HepG2 (cell line): Measurements from ENCODE around the gene VIT. TPM values are rescaled to one million over a fixed set of nuclear protein-coding genes. Genes with fewer than 3 reads are reported as not detected.

ENCODE experiments used
- ATAC-seq: fragments of 200-7000 bp; cut with Tn5 transposase; 3 replicates; pipeline ENCODE4 v1.9.1; 2020; ENCODE audit warnings: mild to moderate bottlenecking, moderate library complexity
- BruUV-seq: library from RNA; stranded (reverse); fragments of 400-500 nt; replicated peaks from 2 replicates; lab custom pipeline; 2021; lab: Mats Ljungman, UMichigan
- CTCF ChIA-PET: fragments of 300-600 bp; formaldehyde crosslinking; extraction: SDS; loops from one replicate; lab custom pipeline; 2021; ENCODE audit warnings: low total read pairs, inconsistent platforms, low intra/inter-chr PET ratio; lab: Yijun Ruan, JAX
- POLR2A ChIA-PET: fragments of 350-600 bp; sonication (Branson Sonifier 250); formaldehyde crosslinking; loops from one replicate; lab custom pipeline; 2020; ENCODE audit warnings: antibody characterized with exemption, inconsistent platforms; lab: Yijun Ruan, JAX
- DNase-seq: peaks from one replicate; pipeline ENCODE4 v3.0.0-alpha.2; 2015; ENCODE audit warnings: low spot score
- FAIRE-seq: peaks from 3 replicates; lab custom pipeline; 2011; peaks lifted over from hg19 to GRCh38; lab: Jason Lieb, UNC
- H2AFZ ChIP-seq: one replicate; pipeline ENCODE4 v1.6.1; 2011; ENCODE audit warnings: low read length, inconsistent platforms
- H3K27ac ChIP-seq: fragments of 300-600 bp; 3 replicates; pipeline ENCODE4 v1.8.0; 2011; ENCODE audit warnings: mixed run types, mild to moderate bottlenecking, mixed read lengths, low read length, inconsistent platforms; ENCODE audit not compliant: insufficient read depth; ENCODE audit errors: extremely low read length
- H3K27me3 ChIP-seq, 2 experiments: fragments of 200-600 bp in 1 of 2; 2 replicates in 1 of 2; 3 replicates in 1 of 2; pipeline versions ENCODE4 v1.6.0 to v1.8.0; 2011; ENCODE audit warnings: low read length in 2 of 2, mild to moderate bottlenecking in 2 of 2, moderate library complexity in 2 of 2, inconsistent platforms in 1 of 2; ENCODE audit not compliant: insufficient read depth in 2 of 2, control insufficient read depth in 1 of 2
- H3K36me3 ChIP-seq, 2 experiments: fragments of 200-600 bp in 1 of 2; replicated peaks in 1 of 2; 2 replicates in 1 of 2; 3 replicates in 1 of 2; pipeline versions ENCODE4 v1.5.1 to v1.8.0; 2011; ENCODE audit warnings: low read length in 2 of 2, inconsistent platforms in 1 of 2; ENCODE audit not compliant: insufficient read depth in 2 of 2, control insufficient read depth in 1 of 2
- H3K4me1 ChIP-seq: 2 replicates; pipeline ENCODE4 v1.5.1; 2012; ENCODE audit warnings: low read length, inconsistent platforms; ENCODE audit not compliant: insufficient read depth
- H3K4me2 ChIP-seq: 2 replicates; pipeline ENCODE4 v1.6.0; 2011; ENCODE audit warnings: low read depth, low read length, inconsistent platforms
- H3K4me3 ChIP-seq, 3 experiments: fragments of 200-600 bp in 1 of 3; sonication (generic), shearing (Covaris generic) in 1 of 3; replicated peaks in 1 of 3; 2 replicates each; pipeline ENCODE4 v1.5.1; 2011 to 2016; ENCODE audit warnings: low read length in 3 of 3, inconsistent platforms in 2 of 3, low read depth in 2 of 3, mild to moderate bottlenecking in 2 of 3, control low read depth in 1 of 3, mixed read lengths in 1 of 3; ENCODE audit not compliant: insufficient read depth in 1 of 3
- H3K79me2 ChIP-seq: one replicate; pipeline ENCODE4 v1.6.1; 2011; ENCODE audit warnings: low read length, inconsistent platforms; ENCODE audit not compliant: insufficient read depth
- H3K9ac ChIP-seq: 2 replicates; pipeline ENCODE4 v1.6.0; 2011; ENCODE audit warnings: mild to moderate bottlenecking, low read depth, low read length, inconsistent platforms; ENCODE audit not compliant: insufficient read depth
- H3K9me3 ChIP-seq: 2 replicates; pipeline ENCODE4 v1.5.1; 2012; ENCODE audit warnings: mild to moderate bottlenecking, low read length
- H4K20me1 ChIP-seq: 2 replicates; pipeline ENCODE4 v1.6.0; 2011; ENCODE audit warnings: inconsistent platforms, mild to moderate bottlenecking, low read length, moderate library complexity; ENCODE audit not compliant: insufficient read depth
- BORCS8-MEF2B ChIP-seq: sonication (generic); formaldehyde crosslinking; IDR thresholded peaks from 2 replicates; pipeline ENCODE4 v1.8.0; 2022; ENCODE audit warnings: mild to moderate bottlenecking, missing genetic modification reagents
- ELK4 ChIP-seq: sonication (generic); formaldehyde crosslinking; IDR thresholded peaks from 2 replicates; pipeline ENCODE4 v1.9.0; 2021; ENCODE audit warnings: missing genetic modification reagents, borderline replicate concordance
- HOXA3 ChIP-seq: sonication (generic); formaldehyde crosslinking; IDR thresholded peaks from 2 replicates; pipeline ENCODE4 v1.5.0; 2020; ENCODE audit warnings: missing genetic modification reagents
- JUN ChIP-seq: sonication (generic); formaldehyde crosslinking; IDR thresholded peaks from 2 replicates; pipeline ENCODE4 v1.4.0; 2020; ENCODE audit warnings: mild to moderate bottlenecking, missing genetic modification reagents
- KDM4B ChIP-seq: sonication (generic); formaldehyde crosslinking; IDR thresholded peaks from 2 replicates; pipeline ENCODE4 v1.4.0; 2020; ENCODE audit warnings: missing genetic modification reagents
- LCORL ChIP-seq, 2 experiments: fragments of 450-650 bp in 1 of 2; sonication (generic) in 1 of 2; formaldehyde crosslinking in 1 of 2; IDR thresholded peaks; 2 replicates each; pipeline versions ENCODE4 v1.5.0 to v1.6.1; 2017 to 2020; ENCODE audit warnings: antibody characterized with exemption in 1 of 2, missing genetic modification reagents in 1 of 2
- NCOA2 ChIP-seq: sonication (generic); formaldehyde crosslinking; IDR thresholded peaks from 2 replicates; pipeline ENCODE4 v1.8.0; 2022; ENCODE audit warnings: inconsistent platforms
- NR3C1 ChIP-seq: sonication (generic); formaldehyde crosslinking; IDR thresholded peaks from 2 replicates; pipeline ENCODE4 v1.4.0; 2020; ENCODE audit warnings: missing genetic modification reagents
- PAF1 ChIP-seq: IDR thresholded peaks from 2 replicates; pipeline ENCODE4 v1.6.1; 2016; ENCODE audit warnings: missing genetic modification reagents, missing compliant biosample characterization
- PAX8 ChIP-seq: sonication (generic); formaldehyde crosslinking; IDR thresholded peaks from 2 replicates; pipeline ENCODE4 v1.8.0; 2022; ENCODE audit warnings: mild to moderate bottlenecking, missing genetic modification reagents, borderline replicate concordance
- REL ChIP-seq: sonication (generic); formaldehyde crosslinking; conservative IDR thresholded peaks from 2 replicates; pipeline ENCODE4 v1.8.0; 2022; ENCODE audit warnings: mild to moderate bottlenecking, missing genetic modification reagents, moderate library complexity
- TCF12 ChIP-seq, 2 experiments: fragments of 450-650 bp in 1 of 2; sonication (generic) in 1 of 2; formaldehyde crosslinking in 1 of 2; IDR thresholded peaks; 2 replicates each; pipeline versions ENCODE4 v1.6.1 to v1.8.0; 2017 to 2022; ENCODE audit warnings: antibody characterized with exemption in 1 of 2, mild to moderate bottlenecking in 1 of 2, missing genetic modification reagents in 1 of 2, moderate library complexity in 1 of 2
- YY1 ChIP-seq: IDR thresholded peaks from 2 replicates; pipeline ENCODE4 v1.6.1; 2011; ENCODE audit warnings: low read length, low read depth, moderate library complexity, mild to moderate bottlenecking; ENCODE audit not compliant: insufficient read depth, insufficient replicate concordance
- ZFAT ChIP-seq: sonication (generic); formaldehyde crosslinking; conservative IDR thresholded peaks from 2 replicates; pipeline ENCODE4 v1.8.1; 2023; ENCODE audit warnings: missing genetic modification reagents, inconsistent platforms
- ZFP91 ChIP-seq: sonication (generic); formaldehyde crosslinking; IDR thresholded peaks from 2 replicates; pipeline ENCODE4 v1.9.0; 2022; ENCODE audit warnings: missing genetic modification reagents, mild to moderate bottlenecking, borderline replicate concordance
- ZNF160 ChIP-seq: sonication (generic); formaldehyde crosslinking; IDR thresholded peaks from 2 replicates; pipeline ENCODE4 v1.8.0; 2022; ENCODE audit warnings: mild to moderate bottlenecking, inconsistent platforms, missing genetic modification reagents
- ZNF296 ChIP-seq: sonication (generic); formaldehyde crosslinking; conservative IDR thresholded peaks from 2 replicates; pipeline ENCODE4 v1.5.0; 2020; ENCODE audit warnings: mild to moderate bottlenecking, missing genetic modification reagents
- ZNF615 ChIP-seq: sonication (generic); formaldehyde crosslinking; IDR thresholded peaks from 2 replicates; pipeline ENCODE4 v1.5.0; 2020; ENCODE audit warnings: mild to moderate bottlenecking, missing genetic modification reagents, borderline replicate concordance
- ZNF740 ChIP-seq: sonication (generic); formaldehyde crosslinking; IDR thresholded peaks from 2 replicates; pipeline ENCODE4 v1.4.0; 2020; ENCODE audit warnings: missing genetic modification reagents
- ZUFSP ChIP-seq: sonication (generic); formaldehyde crosslinking; IDR thresholded peaks from 2 replicates; pipeline ENCODE4 v1.9.0; 2021; ENCODE audit warnings: missing genetic modification reagents, mild to moderate bottlenecking, borderline replicate concordance
- WGBS: methylation state at CpG from one replicate; pipeline ENCODE4 v1.1.6; 2017; ENCODE audit warnings: low lambda C conversion rate; 5-methylcytosine and 5-hydroxymethylcytosine counted together
- in situ Hi-C: cut with HindIII; loops from 2 replicates; pipeline ENCODE4 v1.10.0; 2017; ENCODE audit warnings: low pct_unique_long_range_greater_than_20kb; ENCODE audit not compliant: extremely low pct_ligation_motif_present
- intact Hi-C: fragments of 100-400 bp; cut with micrococcal nuclease; formaldehyde crosslinking; loops from one replicate; pipeline ENCODE4 v1.10.0; 2022; ENCODE audit not compliant: unreplicated experiment
- polyA plus RNA-seq, 8 experiments: library from polyadenylated mRNA; depleted of rRNA in 3 of 8; stranded (reverse) in 7 of 8; unstranded in 1 of 8; fragments of >200 nt; fragmentation: Illumina TruSeq in 4 of 8; extraction: Trizol in 4 of 8; gene quantifications; 2 replicates each; pipeline versions ENCODE4 v1.2.1 to v1.2.3, GENCODE V29; 2011 to 2016; ENCODE audit warnings: low read depth in 4 of 8, missing spikeins in 1 of 8, mixed read lengths in 1 of 8; ENCODE audit not compliant: insufficient read depth in 1 of 8
- total RNA-seq, 5 experiments: library from RNA; depleted of rRNA; stranded (reverse); fragments of >200 nt; fragmentation: Illumina TruSeq; extraction: Trizol; gene quantifications; 2 replicates each; pipeline ENCODE4 v1.2.3, GENCODE V29; 2016; ENCODE audit warnings: low read depth in 1 of 5

The VIT gene
- total and polyA plus RNA-seq, 2 of the 13 experiments (the other 11 are each of a cell fraction or from before 2014, with no cell fraction given) = not detected

GRCh38 chr2:36807223-36807886, 110.8 kb downstream of the VIT start:
- in situ Hi-C loops (no loop called here), intact Hi-C loops (no loop called here)
- Histone ChIP-seq H3K27me3 (peaks cover 4 to 19% of the 10 kb centered on the region in 2 experiments; a peak in 3 of 5 replicates), H3K9me3 (no peaks in the 10 kb centered on the region), H3K4me2 (no peak overlapping the region), H3K36me3 (no peaks in the 10 kb centered on the region), H3K27ac (no peak overlapping the region), H2AFZ (no peak overlapping the region), H4K20me1 (no peaks in the 10 kb centered on the region), H3K79me2 (no peaks in the 10 kb centered on the region), H3K4me1 (peaks cover 4% of the 10 kb centered on the region; the same call in 1 of the 2 replicates), H3K4me3 (no peak overlapping the region), H3K9ac (no peak overlapping the region)
- ChIA-PET POLR2A (no interaction called here), CTCF (no interaction called here)
- BruUV-seq = no TSS peak
- FAIRE-seq (no peak), DNase-seq (no peak), ATAC-seq (no peak)
- TF ChIP-seq ZNF740 (CRISPR knock-in tag) (no peak), TCF12 (IDR thresholded peaks at IDR 0.05) (no peak), TCF12 (CRISPR knock-in tag; IDR thresholded peaks at IDR 0.05) (no peak), HOXA3 (CRISPR knock-in tag) (no peak), NCOA2 (no peak), YY1 (no peak), PAX8 (CRISPR knock-in tag) (no peak), ZUFSP (CRISPR knock-in tag) (no peak), NR3C1 (CRISPR knock-in tag) (no peak), ZNF160 (no peak), BORCS8-MEF2B (CRISPR knock-in tag) (no peak), PAF1 (CRISPR knock-in tag) (no peak), JUN (CRISPR knock-in tag) (no peak), REL (CRISPR knock-in tag) (no peak), ZNF615 (CRISPR knock-in tag) (no peak), ZFAT (CRISPR knock-in tag) (no peak), ZNF296 (no peak), ZFP91 (CRISPR knock-in tag) (no peak), ELK4 (no peak), LCORL (IDR thresholded peaks at IDR 0.05) (no peak), LCORL (CRISPR knock-in tag; IDR thresholded peaks at IDR 0.05) (no peak), KDM4B (CRISPR knock-in tag) (no peak)
- WGBS = 37% methylated on average over 5 of the region's 5 CpGs
